HUES48 (cell line): ENCODE data around the gene KY.

Experiments
- H3K27ac ChIP-seq: one replicate; pipeline ENCODE4 v1.7.0; 2013; ENCODE audit warnings: low read depth, low read length, inconsistent platforms
- H3K27me3 ChIP-seq: 2 replicates; pipeline ENCODE4 v1.6.1; 2013; ENCODE audit warnings: mild to moderate bottlenecking, low read length; ENCODE audit not compliant: control insufficient read depth, insufficient read depth
- H3K36me3 ChIP-seq: 2 replicates; pipeline ENCODE4 v1.6.1; 2013; ENCODE audit warnings: low read length; ENCODE audit not compliant: control insufficient read depth, insufficient read depth
- H3K4me1 ChIP-seq: 2 replicates; pipeline ENCODE4 v1.6.1; 2013; ENCODE audit warnings: mild to moderate bottlenecking, low read length; ENCODE audit not compliant: control insufficient read depth, insufficient read depth
- H3K4me3 ChIP-seq: 2 replicates; pipeline ENCODE4 v1.5.1; 2013; ENCODE audit warnings: mild to moderate bottlenecking, low read depth, low read length
- H3K9ac ChIP-seq: 2 replicates; pipeline ENCODE4 v1.6.1; 2013; ENCODE audit warnings: mild to moderate bottlenecking, low read depth, low read length, moderate library complexity
- H3K9me3 ChIP-seq: 2 replicates; pipeline ENCODE4 v1.6.1; 2013; ENCODE audit warnings: low read length; ENCODE audit not compliant: control insufficient read depth, insufficient read depth

Gene KY

DNA sequence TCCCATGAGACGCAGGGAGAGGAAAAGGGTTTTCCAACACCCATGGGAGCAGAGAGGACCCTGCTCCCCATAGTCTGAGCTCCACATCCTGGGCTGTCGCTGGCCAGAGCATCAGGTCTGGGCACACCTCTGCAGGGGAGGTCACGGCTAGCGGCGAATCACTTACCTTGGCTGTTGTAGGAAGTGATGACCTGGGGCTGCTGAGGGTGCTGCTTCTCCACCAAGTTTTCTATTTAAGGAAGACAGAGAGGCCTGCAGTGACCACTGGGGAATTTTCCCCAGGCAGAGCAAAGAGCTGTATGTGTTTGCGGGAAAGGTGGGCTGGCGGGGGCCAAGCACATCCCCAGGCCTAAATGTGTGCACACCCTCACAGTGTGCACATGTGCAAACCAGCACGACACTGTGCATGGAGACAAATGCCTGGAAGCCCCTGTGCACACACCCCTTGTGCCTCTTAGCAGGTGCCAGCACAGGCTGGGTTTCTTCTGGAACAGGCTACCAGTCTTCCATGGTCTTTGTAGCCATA lies 7.6 kb downstream of the KY start:
- Histone ChIP-seq H3K4me1 (peaks cover 10% of the 10 kb centered on the region; the same call in 1 of the 2 replicates), H3K27me3 (peaks cover 49% of the 10 kb centered on the region), H3K36me3 (no peaks in the 10 kb centered on the region), H3K4me3 (no peak overlapping the region), H3K27ac (no peak overlapping the region), H3K9ac (no peak overlapping the region), H3K9me3 (no peaks in the 10 kb centered on the region)

GRCh38 chr3:134642445-134643149 lies 8.2 kb downstream of the KY start:
- Histone ChIP-seq H3K9me3 (no peaks in the 10 kb centered on the region), H3K27ac (no peak overlapping the region), H3K36me3 (no peaks in the 10 kb centered on the region), H3K4me1 (peaks cover 10% of the 10 kb centered on the region; the same call in 1 of the 2 replicates), H3K9ac (no peak overlapping the region), H3K27me3 (peaks cover 43% of the 10 kb centered on the region), H3K4me3 (no peak overlapping the region)

- Histone ChIP-seq H3K27ac (no peak overlapping the region), H3K4me3 (no peak overlapping the region), H3K9me3 (no peaks in the 10 kb centered on the region), H3K9ac (no peak overlapping the region), H3K36me3 (no peaks in the 10 kb centered on the region), H3K27me3 (peaks cover 35% of the 10 kb centered on the region), H3K4me1 (peaks cover 16% of the 10 kb centered on the region)
These were observed 9.0 kb downstream of the KY start for GRCh38 chr3:134641671-134642300.

- no peaks in the 10 kb centered on the region for H3K9me3 ChIP-seq
- H3K9ac ChIP-seq = no peak overlapping the region
- H3K36me3 ChIP-seq = no peaks in the 10 kb centered on the region
- peaks cover 23% of the 10 kb centered on the region for H3K4me1 ChIP-seq
- no peak overlapping the region for H3K4me3 ChIP-seq
- no peak overlapping the region for H3K27ac ChIP-seq
- peaks cover 27% of the 10 kb centered on the region for H3K27me3 ChIP-seq
These were observed 9.9 kb downstream of the KY start for GRCh38 chr3:134640872-134641470.

DNA sequence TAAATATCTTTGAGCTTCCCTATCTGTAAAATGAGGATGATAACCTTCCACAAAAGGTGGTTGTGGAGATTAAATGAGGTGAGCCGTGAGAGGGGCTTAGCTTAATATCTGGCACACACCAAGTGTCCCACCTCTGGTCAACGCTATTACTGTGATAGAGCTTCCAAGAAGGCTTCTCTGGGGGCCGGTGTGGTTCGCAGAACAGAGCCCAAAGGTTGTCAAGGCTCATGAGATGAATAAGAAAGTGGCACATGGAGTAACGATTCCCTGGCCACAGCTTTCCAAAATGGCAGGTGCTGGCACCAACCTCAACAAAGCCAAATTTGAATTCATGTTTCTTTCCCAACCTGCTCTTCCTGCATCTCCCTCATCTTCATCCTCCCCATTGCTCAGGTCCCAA lies 10.4 kb downstream of the KY start:
- Histone ChIP-seq H3K27me3 (peaks cover 21% of the 10 kb centered on the region), H3K27ac (no peak overlapping the region), H3K9me3 (no peaks in the 10 kb centered on the region)

GRCh38 chr3:134638385-134639030 lies 12.3 kb downstream of the KY start:
- H3K4me3 ChIP-seq = no peak overlapping the region
- no peaks in the 10 kb centered on the region for H3K9me3 ChIP-seq
- H3K36me3 ChIP-seq = no peaks in the 10 kb centered on the region
- no peak overlapping the region for H3K9ac ChIP-seq
- peaks cover 23% of the 10 kb centered on the region for H3K4me1 ChIP-seq
- H3K27ac ChIP-seq = no peak overlapping the region
- peaks cover 11% of the 10 kb centered on the region for H3K27me3 ChIP-seq

More for the DNA sequence above, 10.4 kb downstream of the KY start:
- Histone ChIP-seq H3K9ac (no peak overlapping the region), H3K36me3 (no peaks in the 10 kb centered on the region), H3K4me3 (no peak overlapping the region), H3K4me1 (peaks cover 23% of the 10 kb centered on the region)

GRCh38 chr3:134636406-134636805 lies 14.4 kb downstream of the KY start:
- H3K9ac ChIP-seq = no peak overlapping the region
- H3K4me3 ChIP-seq = no peak overlapping the region
- H3K9me3 ChIP-seq = no peaks in the 10 kb centered on the region
- H3K27me3 ChIP-seq = no peaks in the 10 kb centered on the region
- no peak overlapping the region for H3K27ac ChIP-seq
- peaks cover 14% of the 10 kb centered on the region for H3K4me1 ChIP-seq
- no peaks in the 10 kb centered on the region for H3K36me3 ChIP-seq

DNA sequence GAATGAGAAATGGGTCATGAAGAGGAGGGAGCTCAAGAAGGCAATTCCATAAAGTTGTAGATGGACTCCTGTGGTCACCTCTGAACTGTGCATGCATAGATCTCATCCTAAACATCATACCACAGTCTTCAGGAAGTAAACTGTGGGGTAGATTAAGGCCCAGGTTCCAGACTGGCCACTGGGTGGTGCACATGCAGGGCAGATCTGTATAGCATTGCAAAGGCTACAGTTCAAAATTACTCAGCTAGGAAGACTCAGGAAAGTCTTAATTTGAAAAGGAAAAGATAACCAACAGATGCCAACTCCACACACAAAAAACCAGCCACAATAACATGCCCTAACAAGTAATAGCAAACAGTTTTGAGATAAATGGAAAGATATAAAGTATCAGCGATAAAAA lies 20.3 kb downstream of the KY start:
- Histone ChIP-seq H3K27me3 (no peaks in the 10 kb centered on the region), H3K27ac (no peak overlapping the region), H3K36me3 (no peaks in the 10 kb centered on the region), H3K4me3 (no peak overlapping the region), H3K9ac (no peak overlapping the region), H3K4me1 (no peaks in the 10 kb centered on the region), H3K9me3 (peaks cover 6% of the 10 kb centered on the region; the same call in 1 of the 2 replicates)

DNA sequence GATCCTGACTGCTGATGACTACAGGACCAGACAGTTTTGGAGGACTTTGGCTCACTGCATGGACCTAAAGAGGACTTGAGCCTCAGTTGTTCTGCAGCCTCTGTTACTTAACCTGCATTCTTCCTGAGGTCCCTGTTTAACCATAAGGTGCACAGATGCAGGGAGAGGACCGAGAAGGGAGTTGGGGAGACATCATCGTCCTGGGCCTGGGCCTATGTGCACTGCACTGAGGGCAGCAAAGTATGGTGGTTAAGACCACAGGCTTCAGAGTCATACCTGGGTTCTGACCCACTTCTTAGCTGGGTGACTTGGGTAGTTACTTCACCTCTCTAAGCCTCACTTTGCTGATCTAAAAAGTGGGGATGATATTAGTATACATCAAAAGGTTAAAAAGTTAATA lies 21.9 kb downstream of the KY start:
- Histone ChIP-seq H3K4me1 (no peaks in the 10 kb centered on the region), H3K27ac (no peak overlapping the region), H3K9me3 (peaks cover 6% of the 10 kb centered on the region; the same call in 1 of the 2 replicates), H3K27me3 (no peaks in the 10 kb centered on the region), H3K36me3 (no peaks in the 10 kb centered on the region), H3K9ac (no peak overlapping the region), H3K4me3 (no peak overlapping the region)

- Histone ChIP-seq H3K9ac (no peak overlapping the region), H3K9me3 (peaks cover 6% of the 10 kb centered on the region; the same call in 1 of the 2 replicates), H3K27ac (no peak overlapping the region), H3K36me3 (no peaks in the 10 kb centered on the region), H3K4me1 (no peaks in the 10 kb centered on the region), H3K27me3 (no peaks in the 10 kb centered on the region), H3K4me3 (no peak overlapping the region)
These were observed 23.0 kb downstream of the KY start for GRCh38 chr3:134627831-134628230.
